ENCODE measurements around the gene EIF4G3. TPM values are rescaled to one million over a fixed set of nuclear protein-coding genes. Genes with fewer than 3 reads are reported as not detected.
"Not testable (repeated sequence)": the region's sequence is repeated elsewhere in the genome, so short reads cannot be mapped to it uniquely, and the experiment has no call there.

Gene EIF4G3
- total RNA-seq, 2 experiments from 2014 or later, result 56.7 to 64.3 TPM

DNA sequence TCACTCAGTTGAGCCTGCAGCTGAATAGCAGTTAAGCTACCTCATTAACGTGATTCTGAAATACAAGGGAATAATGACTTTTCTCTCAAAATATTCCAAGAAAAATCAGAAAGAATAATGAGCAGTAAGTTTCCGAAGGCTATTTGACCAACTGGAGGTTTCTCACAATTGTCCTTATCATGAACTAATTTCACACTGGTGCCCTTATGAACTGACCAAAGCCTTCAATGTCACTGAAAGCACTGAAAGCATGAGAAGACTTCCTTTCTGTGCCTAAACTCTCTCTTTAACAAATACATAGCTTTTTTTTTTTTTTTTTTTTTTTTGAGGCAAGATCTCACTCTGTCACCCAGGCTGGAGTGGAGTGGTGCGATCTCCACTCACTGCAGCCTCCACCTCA, 18.8 kb downstream of the EIF4G3 start:
- Mint-ChIP-seq H3K36me3 (peaks cover 23% of the 10 kb centered on the region), H3K27ac (no peak overlapping the region), H3K9me3 (ENCODE audit: low read depth) (no peaks in the 10 kb centered on the region), H3K4me1 (peaks cover 24% of the 10 kb centered on the region), H3K27me3 (no peaks in the 10 kb centered on the region), H3K4me3 (no peak overlapping the region)
- DNase-seq (no peak), ATAC-seq (no peak)
- CTCF ChIA-PET, result interaction anchor here (1.2 kb wide), 1 partner anchor 59 kb away, joined by 3 read pairs; no protein-coding TSS in a partner anchor

GRCh38 chr1:21157054-21157453, 19.6 kb downstream of the EIF4G3 start:
- CTCF ChIA-PET, result interaction anchor here (0.9 kb wide), 1 partner anchor 25 kb away, joined by 3 read pairs; no protein-coding TSS in a partner anchor
- DNase-seq (no peak), ATAC-seq (no peak)
- Mint-ChIP-seq H3K27me3 (no peaks in the 10 kb centered on the region), H3K4me1 (peaks cover 24% of the 10 kb centered on the region), H3K36me3 (peaks cover 22% of the 10 kb centered on the region), H3K27ac (no peak overlapping the region), H3K4me3 (no peak overlapping the region), H3K9me3 (ENCODE audit: low read depth) (no peaks in the 10 kb centered on the region)

- DNase-seq (no peak), ATAC-seq (no peak)
- no peak overlapping the region for H3K4me3 Mint-ChIP-seq
- CTCF ChIA-PET, result interaction anchor here (1.8 kb wide), 1 partner anchor 39 kb away, joined by 6 read pairs; no protein-coding TSS in a partner anchor
- no peak overlapping the region for H3K27ac Mint-ChIP-seq
- H3K9me3 Mint-ChIP-seq (ENCODE audit: low read depth), result no peaks in the 10 kb centered on the region
- H3K27me3 Mint-ChIP-seq, result no peaks in the 10 kb centered on the region
- H3K36me3 Mint-ChIP-seq, result peaks cover 15% of the 10 kb centered on the region
- peaks cover 24% of the 10 kb centered on the region for H3K4me1 Mint-ChIP-seq
Observed at GRCh38 chr1:21156019-21156418, 20.7 kb downstream of the EIF4G3 start.

DNA sequence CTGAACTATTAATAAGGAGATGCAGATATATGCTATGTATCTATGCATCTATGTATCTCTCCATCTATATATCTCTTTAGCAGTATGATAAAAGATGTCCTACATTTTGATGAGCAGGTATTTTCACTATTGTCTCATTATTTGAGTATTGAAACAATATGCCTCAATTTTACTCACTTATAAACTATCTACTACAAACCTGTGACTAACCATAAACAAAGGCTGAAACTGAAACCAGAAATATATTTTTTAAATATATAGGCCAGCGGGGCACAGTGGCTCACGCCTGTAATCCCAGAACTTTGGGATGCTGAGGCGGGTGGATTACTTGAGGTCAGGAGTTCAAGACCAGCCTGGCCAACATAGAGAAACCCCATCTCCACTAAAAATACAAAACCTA, 22.0 kb downstream of the EIF4G3 start:
- H3K9me3 Mint-ChIP-seq (ENCODE audit: low read depth), result no peaks in the 10 kb centered on the region
- no peak overlapping the region for H3K27ac Mint-ChIP-seq
- ATAC-seq, result no peak
- H3K4me3 Mint-ChIP-seq, result no peak overlapping the region
- CTCF ChIA-PET, result interaction anchor here (1.8 kb wide), 1 partner anchor 40 kb away, joined by 6 read pairs; no protein-coding TSS in a partner anchor
- peaks cover 19% of the 10 kb centered on the region for H3K4me1 Mint-ChIP-seq
- peaks cover 10% of the 10 kb centered on the region for H3K36me3 Mint-ChIP-seq
- no peaks in the 10 kb centered on the region for H3K27me3 Mint-ChIP-seq
- no peak for DNase-seq

DNA sequence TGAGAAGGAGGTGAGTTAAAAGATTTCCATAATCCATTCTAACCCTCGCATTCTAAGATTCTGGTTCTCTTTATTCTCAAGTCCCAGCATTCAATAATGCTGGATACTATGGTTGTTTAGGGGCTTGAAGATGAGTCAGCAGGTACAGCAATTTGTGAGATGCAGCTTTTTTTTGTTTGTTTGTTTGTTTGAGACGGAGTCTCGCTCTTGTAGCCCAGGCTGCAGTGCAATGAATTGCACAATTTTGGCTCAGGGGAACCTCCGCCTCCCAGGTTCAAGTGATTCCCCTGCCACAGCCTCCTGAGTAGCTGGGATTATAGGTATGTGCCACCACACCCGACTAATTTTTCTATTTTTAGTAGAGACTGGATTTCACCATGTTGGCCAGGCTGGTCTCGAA, 23.3 kb downstream of the EIF4G3 start:
- H3K27me3 Mint-ChIP-seq, result no peaks in the 10 kb centered on the region
- no peak overlapping the region for H3K4me3 Mint-ChIP-seq
- ATAC-seq (no peak), DNase-seq (no peak)
- H3K4me1 Mint-ChIP-seq, result peaks cover 18% of the 10 kb centered on the region
- peaks cover 7% of the 10 kb centered on the region for H3K36me3 Mint-ChIP-seq
- H3K9me3 Mint-ChIP-seq (ENCODE audit: low read depth), result no peaks in the 10 kb centered on the region
- H3K27ac Mint-ChIP-seq, result no peak overlapping the region
- CTCF ChIA-PET, result interaction anchor here (1.0 kb wide), 1 partner anchor 42 kb away, joined by 4 read pairs; no protein-coding TSS in a partner anchor

- Mint-ChIP-seq H3K36me3 (peaks cover 9% of the 10 kb centered on the region), H3K27ac (no peak overlapping the region), H3K4me1 (peaks cover 13% of the 10 kb centered on the region), H3K27me3 (no peaks in the 10 kb centered on the region), H3K9me3 (ENCODE audit: low read depth) (no peaks in the 10 kb centered on the region), H3K4me3 (no peak overlapping the region)
- CTCF ChIA-PET, result interaction anchor here (0.9 to 1.0 kb wide), 2 partner anchors 43 to 170 kb away, joined by 3 to 4 read pairs; no protein-coding TSS in a partner anchor
- DNase-seq (no peak), ATAC-seq (no peak)
Observed at GRCh38 chr1:21152423-21153100, 24.1 kb downstream of the EIF4G3 start.

DNA sequence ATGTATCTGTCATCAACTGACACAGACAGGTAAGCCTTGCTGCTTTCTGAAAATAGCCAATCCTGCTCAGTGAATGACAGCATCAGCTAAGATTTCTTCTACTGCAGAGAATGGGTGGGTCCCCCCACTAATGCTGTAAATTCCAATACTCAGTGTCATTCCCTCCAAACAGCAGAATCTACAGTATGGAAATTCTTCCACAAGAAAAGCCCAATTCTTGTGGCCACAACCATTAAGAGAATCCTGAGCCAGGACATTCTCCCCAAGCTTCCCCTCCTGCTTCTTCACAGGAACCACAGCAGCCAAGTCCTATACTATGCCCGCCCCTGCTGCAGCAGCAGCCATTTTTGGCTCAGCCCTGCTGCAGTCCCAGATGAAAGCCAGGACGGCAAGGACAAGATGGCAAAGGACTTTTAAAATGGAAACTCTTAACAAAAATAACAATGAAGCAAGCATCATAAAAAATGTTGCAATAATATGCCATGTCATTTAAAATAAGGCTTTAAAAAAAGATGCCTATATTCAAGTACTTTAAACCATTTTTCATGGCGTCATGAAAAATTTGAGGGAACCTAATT, 26.8 kb downstream of the EIF4G3 start:
- ATAC-seq, result no peak
- Mint-ChIP-seq H3K9me3 (ENCODE audit: low read depth) (no peaks in the 10 kb centered on the region), H3K4me3 (no peak overlapping the region), H3K27me3 (no peaks in the 10 kb centered on the region), H3K27ac (peak overlapping the region; percentile 25), H3K4me1 (no peaks in the 10 kb centered on the region), H3K36me3 (peaks cover 9% of the 10 kb centered on the region)
- CTCF ChIA-PET, result no interaction called here
- DNase-seq, result no peak

GRCh38 chr1:21149430-21149854, 27.3 kb downstream of the EIF4G3 start:
- DNase-seq (no peak), ATAC-seq (no peak)
- Mint-ChIP-seq H3K4me1 (no peaks in the 10 kb centered on the region), H3K4me3 (no peak overlapping the region), H3K36me3 (peaks cover 9% of the 10 kb centered on the region), H3K27ac (peak overlapping the region; percentile 25), H3K27me3 (no peaks in the 10 kb centered on the region), H3K9me3 (ENCODE audit: low read depth) (no peaks in the 10 kb centered on the region)
- CTCF ChIA-PET, result no interaction called here

DNA sequence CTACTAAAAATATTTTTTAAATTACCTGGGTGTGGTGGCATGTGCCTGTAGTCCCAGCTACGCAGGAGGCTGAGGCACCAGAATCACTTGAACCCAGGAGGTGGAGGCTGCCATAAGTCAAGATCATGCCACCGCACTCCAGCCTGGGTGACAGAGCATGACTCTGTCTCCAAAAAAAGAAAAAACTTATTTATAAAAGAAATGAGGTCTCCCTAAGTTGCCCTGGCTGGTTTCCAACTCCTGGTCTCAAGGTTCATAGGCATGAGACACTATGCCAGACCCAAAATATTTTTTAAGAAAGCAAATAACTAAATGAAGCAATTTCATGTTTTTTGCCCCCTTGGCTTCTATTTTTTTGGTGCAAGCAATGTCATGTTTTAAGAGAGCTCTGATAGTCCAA, 32.9 kb downstream of the EIF4G3 start:
- H3K36me3 Mint-ChIP-seq, result peaks cover 14% of the 10 kb centered on the region
- H3K27me3 Mint-ChIP-seq, result no peaks in the 10 kb centered on the region
- no peaks in the 10 kb centered on the region for H3K4me1 Mint-ChIP-seq
- CTCF ChIA-PET, result no interaction called here
- ATAC-seq, result no peak
- no peaks in the 10 kb centered on the region for H3K9me3 Mint-ChIP-seq (ENCODE audit: low read depth)
- DNase-seq, result no peak
- H3K4me3 Mint-ChIP-seq, result no peak overlapping the region
- no peak overlapping the region for H3K27ac Mint-ChIP-seq

- Mint-ChIP-seq H3K27me3 (no peaks in the 10 kb centered on the region), H3K36me3 (peaks cover 15% of the 10 kb centered on the region), H3K27ac (peak overlapping the region; percentile 28), H3K9me3 (ENCODE audit: low read depth) (no peaks in the 10 kb centered on the region), H3K4me1 (no peaks in the 10 kb centered on the region), H3K4me3 (no peak overlapping the region)
- DNase-seq (no peak), ATAC-seq (no peak)
- CTCF ChIA-PET, result interaction anchor here (0.6 kb wide), 1 partner anchor 25 kb away, joined by 3 read pairs; no protein-coding TSS in a partner anchor
Observed at GRCh38 chr1:21143138-21143537, 33.6 kb downstream of the EIF4G3 start.

DNA sequence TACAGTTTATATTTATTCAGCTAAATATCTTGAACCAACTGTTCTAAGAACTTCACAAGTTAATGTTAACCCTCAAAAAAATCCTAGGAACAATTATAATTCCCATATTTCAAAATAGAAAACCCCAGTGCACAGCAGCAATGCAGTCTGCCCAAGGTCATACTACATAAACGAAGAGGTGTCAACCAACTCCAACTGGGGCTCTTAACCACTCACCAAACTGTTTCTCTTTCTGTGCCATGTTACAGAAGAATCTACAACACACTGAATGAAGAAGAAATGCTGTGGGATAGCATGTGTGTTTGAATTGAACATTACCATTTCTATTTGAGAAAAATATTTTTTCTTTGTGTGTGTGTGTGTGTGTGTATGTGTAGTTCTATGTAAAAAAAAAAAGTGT, 35.7 kb downstream of the EIF4G3 start:
- H3K4me3 Mint-ChIP-seq, result no peak overlapping the region
- CTCF ChIA-PET, result interaction anchor here (1.2 kb wide), 1 partner anchor 76 kb away, joined by 3 read pairs; no protein-coding TSS in a partner anchor
- no peaks in the 10 kb centered on the region for H3K9me3 Mint-ChIP-seq (ENCODE audit: low read depth)
- H3K27ac Mint-ChIP-seq, result no peak overlapping the region
- peaks cover 16% of the 10 kb centered on the region for H3K36me3 Mint-ChIP-seq
- DNase-seq (no peak), ATAC-seq (no peak)
- no peaks in the 10 kb centered on the region for H3K4me1 Mint-ChIP-seq
- no peaks in the 10 kb centered on the region for H3K27me3 Mint-ChIP-seq

GRCh38 chr1:21139601-21140000, 37.1 kb downstream of the EIF4G3 start:
- DNase-seq (no peak), ATAC-seq (no peak)
- H3K4me3 Mint-ChIP-seq, result no peak overlapping the region
- no peaks in the 10 kb centered on the region for H3K27me3 Mint-ChIP-seq
- H3K9me3 Mint-ChIP-seq (ENCODE audit: low read depth), result no peaks in the 10 kb centered on the region
- CTCF ChIA-PET, result interaction anchor here (0.9 to 1.1 kb wide), 2 partner anchors 47 to 443 kb away, joined by 3 read pairs; no protein-coding TSS in a partner anchor
- peaks cover 17% of the 10 kb centered on the region for H3K36me3 Mint-ChIP-seq
- no peaks in the 10 kb centered on the region for H3K4me1 Mint-ChIP-seq
- H3K27ac Mint-ChIP-seq, result no peak overlapping the region

DNA sequence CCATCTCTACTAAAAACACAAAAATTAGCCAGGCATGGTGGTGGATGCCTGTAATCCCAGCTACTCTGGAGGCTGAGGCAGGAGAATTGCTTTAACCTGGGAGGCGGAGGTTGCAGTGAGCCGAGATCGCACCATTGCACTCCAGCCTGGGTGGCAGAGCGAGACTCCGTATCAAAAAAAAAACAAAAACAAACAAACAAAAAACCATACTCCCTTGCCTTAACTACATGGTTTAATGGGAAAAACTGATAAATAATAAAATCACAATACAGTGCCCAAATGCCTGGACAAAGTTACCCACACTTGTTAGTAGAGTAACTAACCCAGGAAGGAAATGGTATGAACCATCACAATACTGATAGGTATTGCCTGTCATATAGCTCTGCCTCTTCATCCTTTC, 40.4 kb downstream of the EIF4G3 start:
- CTCF ChIA-PET; H3K27me3 Mint-ChIP-seq; DNase-seq; H3K9me3 Mint-ChIP-seq (ENCODE audit: low read depth); H3K27ac Mint-ChIP-seq; ATAC-seq; H3K4me3 Mint-ChIP-seq; H3K4me1 Mint-ChIP-seq: not testable (repeated sequence)
- peaks cover 22% of the 10 kb centered on the region for H3K36me3 Mint-ChIP-seq

DNA sequence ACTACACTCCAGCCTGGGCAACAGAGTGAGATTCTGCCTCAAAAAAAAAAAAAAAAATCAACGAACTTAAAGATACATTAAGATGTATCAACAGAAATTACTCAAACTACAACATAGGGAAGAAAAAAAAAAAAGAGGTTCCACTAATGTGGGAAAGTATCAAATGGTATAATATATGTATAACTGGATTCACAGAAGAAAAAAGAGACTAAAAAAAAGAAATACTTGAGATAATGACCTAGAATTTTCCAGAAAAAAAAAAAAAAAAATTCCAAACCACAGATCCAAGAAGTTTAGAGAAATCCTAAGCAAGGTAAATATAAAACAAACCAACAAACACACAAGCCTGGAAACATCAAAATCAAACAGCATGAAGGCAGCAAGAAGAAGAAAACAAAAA, 45.5 kb downstream of the EIF4G3 start:
- H3K4me3 Mint-ChIP-seq, result no peak overlapping the region
- H3K27me3 Mint-ChIP-seq, result no peaks in the 10 kb centered on the region
- ATAC-seq (no peak), DNase-seq (no peak)
- H3K9me3 Mint-ChIP-seq (ENCODE audit: low read depth), result no peaks in the 10 kb centered on the region
- H3K27ac Mint-ChIP-seq, result no peak overlapping the region
- H3K36me3 Mint-ChIP-seq, result peaks cover 19% of the 10 kb centered on the region
- CTCF ChIA-PET, result no interaction called here
- no peaks in the 10 kb centered on the region for H3K4me1 Mint-ChIP-seq

All from activated CD8-positive, alpha-beta memory T cell treated with anti-CD3 and anti-CD28 coated beads, Interleukin-2, amount 10 ng/mL, durations not matched to agents 7 days and 5 days (primary cell).